Forelimb muscle (tissue), 1 donor: ENCODE data around the gene VRK2. TPM values are rescaled to one million over a fixed set of nuclear protein-coding genes. Genes with fewer than 3 reads are reported as not detected.
"Not testable (repeated sequence)": the region's sequence is repeated elsewhere in the genome, so short reads cannot be mapped to it uniquely, and the experiment has no call there.

Experiments
- DNase-seq: peaks from one replicate; pipeline ENCODE4 v3.0.0-alpha.2; 2013; ENCODE audit warnings: low read depth
- polyA plus RNA-seq: library from polyadenylated mRNA; unstranded; fragments of 120-200 nt; gene quantifications from one replicate; pipeline ENCODE4 v1.2.1, GENCODE V29; 2013; ENCODE audit not compliant: insufficient read length

Gene VRK2
- polyA plus RNA-seq, 1 donor = 13.1 TPM

GRCh38 chr2:58054264-58054663 lies 7.7 kb downstream of the VRK2 start:
- no peak for DNase-seq

GRCh38 chr2:58055033-58055786 lies 8.6 kb downstream of the VRK2 start:
- no peak for DNase-seq

GRCh38 chr2:58056192-58056916 lies 9.7 kb downstream of the VRK2 start:
- DNase-seq = no peak

- no peak for DNase-seq
These were observed 11.3 kb downstream of the VRK2 start for GRCh38 chr2:58057707-58058530.

- no peak for DNase-seq
These were observed 17.0 kb downstream of the VRK2 start for GRCh38 chr2:58063641-58064040.

GRCh38 chr2:58064086-58064485 lies 17.5 kb downstream of the VRK2 start:
- DNase-seq = no peak

DNA sequence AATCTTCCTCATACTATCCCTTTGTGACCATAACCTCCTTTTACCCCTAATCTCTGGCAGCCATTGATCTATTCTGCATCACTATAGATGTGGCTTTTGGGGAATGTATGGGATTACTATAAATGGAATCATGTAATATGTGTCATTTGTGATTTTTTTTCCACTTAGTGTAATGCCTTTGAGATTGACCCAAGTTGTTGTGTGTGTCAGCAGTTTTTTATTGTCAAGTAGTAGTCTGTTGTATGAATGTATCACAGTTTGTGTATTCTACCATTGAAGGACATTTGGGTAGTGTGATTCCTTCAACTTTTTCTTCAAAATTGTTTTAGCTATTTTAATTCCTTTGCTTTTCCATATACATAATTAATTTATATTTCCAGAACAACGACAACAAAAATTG lies 18.6 kb downstream of the VRK2 start:
- no peak for DNase-seq

DNA sequence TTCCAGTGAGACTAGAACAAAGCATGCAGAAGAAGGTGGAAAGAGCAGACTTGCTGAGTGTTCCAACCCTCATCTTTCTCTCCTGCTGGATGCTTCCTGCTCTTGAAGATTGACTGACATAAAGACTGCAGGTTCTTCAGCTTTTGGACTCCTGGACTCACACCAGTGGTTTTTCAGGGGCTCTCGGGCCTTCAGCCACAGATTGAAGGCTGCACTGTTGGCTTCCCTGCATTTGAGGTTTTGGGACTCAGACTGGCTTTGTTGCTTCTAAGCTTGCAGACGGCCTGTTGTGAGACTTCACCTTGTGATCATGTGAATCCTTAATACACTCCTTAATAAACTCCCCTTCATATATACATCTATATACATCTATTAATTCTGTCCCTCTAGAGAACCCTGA lies 20.4 kb downstream of the VRK2 start:
- no peak for DNase-seq

DNA sequence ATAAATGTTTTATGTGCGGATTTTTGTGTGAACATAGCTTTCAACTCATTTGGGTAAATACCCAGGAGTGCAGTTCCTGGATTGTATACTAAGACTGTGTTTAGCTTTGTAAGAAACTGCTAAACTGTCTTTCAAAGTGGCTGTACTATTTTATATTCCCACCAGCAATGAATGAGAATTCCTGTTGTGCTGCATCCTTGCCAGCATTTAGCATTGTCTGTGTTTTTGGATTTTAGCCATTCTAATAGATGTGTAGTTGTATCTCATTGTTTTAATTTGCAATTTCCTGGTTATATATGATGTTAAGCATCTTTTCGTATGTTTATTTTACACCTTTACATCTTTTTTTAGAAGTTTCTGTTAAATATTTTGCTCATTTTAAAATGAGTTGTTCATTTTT lies 24.2 kb downstream of the VRK2 start:
- DNase-seq = no peak

DNA sequence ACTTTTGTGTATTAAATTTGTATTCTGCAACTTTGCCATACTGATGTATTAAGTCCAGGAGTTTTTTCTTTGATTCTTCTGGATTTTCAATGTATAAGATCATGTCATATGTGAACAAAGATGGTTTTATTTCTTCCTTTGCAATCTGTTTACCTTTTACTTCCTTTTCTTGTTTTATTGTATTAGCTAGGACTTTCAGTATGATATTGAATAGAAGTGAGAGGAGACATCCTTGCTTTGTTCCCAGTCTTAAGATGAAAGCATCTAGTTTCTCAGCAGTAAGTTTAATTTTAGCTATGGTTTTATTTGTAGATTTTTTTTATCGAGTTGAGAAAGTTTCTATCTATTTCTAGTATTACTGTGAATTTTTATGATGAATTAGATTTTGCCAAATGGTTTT lies 25.5 kb downstream of the VRK2 start:
- DNase-seq = no peak

GRCh38 chr2:58073008-58073407 lies 26.4 kb downstream of the VRK2 start:
- DNase-seq = no peak

- DNase-seq = no peak
These were observed 27.1 kb downstream of the VRK2 start for GRCh38 chr2:58073751-58074150.

DNA sequence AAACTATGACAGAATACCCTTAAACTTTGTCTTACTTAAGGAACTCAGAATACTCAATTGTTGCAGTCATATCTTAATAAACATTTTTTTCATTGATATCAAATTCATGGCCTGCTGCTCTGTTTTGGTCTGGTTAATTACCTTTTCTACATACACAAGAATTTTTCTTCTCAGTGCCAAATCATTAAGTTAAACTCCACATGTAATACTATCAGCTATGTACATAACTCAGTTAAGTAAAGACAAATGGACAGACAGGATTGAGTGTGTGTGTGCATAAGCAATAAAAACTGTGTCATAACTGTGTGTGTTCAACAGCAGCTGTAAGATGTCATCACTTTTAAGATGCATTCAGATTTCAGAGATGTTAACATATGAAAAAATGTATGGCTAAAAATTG lies 34.4 kb downstream of the VRK2 start:
- DNase-seq = no peak

GRCh38 chr2:58089081-58089480 lies 42.5 kb downstream of the VRK2 start:
- DNase-seq = no peak

DNA sequence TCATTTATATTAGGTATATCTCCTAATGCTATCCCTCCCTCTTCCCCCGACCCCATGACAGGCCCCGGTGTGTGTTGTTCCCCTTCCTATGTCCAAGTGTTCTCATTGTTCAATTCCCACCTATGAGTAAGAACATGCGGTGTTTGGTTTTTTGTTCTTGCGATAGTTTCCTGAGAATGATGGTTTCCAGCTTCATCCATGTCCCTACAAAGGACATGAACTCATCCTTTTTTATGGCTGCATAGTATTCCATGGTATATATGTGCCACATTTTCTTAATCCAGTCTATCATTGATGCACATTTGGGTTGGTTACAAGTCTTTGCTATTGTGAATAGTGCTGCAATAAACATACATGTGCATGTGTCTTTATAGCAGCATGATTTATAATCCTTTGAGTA lies 46.2 kb downstream of the VRK2 start:
- not testable (repeated sequence) for DNase-seq

- DNase-seq = no peak
These were observed 50.4 kb downstream of the VRK2 start for GRCh38 chr2:58097025-58097424.

DNA sequence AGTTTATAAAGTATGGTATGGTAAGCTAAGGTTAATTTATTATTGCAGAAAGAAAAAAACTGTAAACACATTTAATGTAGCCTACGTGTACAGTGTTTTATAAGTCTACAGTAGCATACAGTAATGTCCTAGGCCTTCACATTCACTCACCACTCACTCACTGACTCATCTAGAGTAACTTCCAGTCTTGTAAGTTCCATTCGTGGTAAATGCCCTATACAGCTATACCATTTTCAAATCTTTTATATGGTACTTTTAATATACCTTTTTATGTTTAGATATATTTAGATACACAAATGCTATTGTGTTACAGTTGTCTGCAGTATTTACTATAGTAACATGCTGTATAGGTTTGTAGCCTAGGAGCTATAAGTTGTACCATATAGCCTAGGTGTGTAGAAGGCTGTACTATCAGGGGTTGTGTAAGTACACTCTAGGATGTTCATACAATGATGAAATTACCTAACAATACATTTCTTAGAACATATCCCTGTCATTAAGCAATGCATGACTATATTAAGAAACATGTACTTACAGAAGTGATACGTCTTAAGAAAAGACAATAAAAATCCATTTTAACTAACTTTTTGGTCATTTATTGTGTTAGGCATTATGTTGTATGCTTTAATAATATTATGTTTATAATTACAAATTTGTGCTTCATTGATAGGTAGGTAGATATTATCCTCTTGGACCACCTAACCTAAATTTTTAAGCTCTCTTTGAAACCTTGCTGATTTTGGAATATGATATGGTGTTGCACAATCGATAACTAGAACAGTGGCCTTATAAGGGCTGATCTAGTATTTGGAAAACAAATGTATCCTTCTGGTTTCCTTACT lies 51.9 kb downstream of the VRK2 start:
- no peak for DNase-seq

DNA sequence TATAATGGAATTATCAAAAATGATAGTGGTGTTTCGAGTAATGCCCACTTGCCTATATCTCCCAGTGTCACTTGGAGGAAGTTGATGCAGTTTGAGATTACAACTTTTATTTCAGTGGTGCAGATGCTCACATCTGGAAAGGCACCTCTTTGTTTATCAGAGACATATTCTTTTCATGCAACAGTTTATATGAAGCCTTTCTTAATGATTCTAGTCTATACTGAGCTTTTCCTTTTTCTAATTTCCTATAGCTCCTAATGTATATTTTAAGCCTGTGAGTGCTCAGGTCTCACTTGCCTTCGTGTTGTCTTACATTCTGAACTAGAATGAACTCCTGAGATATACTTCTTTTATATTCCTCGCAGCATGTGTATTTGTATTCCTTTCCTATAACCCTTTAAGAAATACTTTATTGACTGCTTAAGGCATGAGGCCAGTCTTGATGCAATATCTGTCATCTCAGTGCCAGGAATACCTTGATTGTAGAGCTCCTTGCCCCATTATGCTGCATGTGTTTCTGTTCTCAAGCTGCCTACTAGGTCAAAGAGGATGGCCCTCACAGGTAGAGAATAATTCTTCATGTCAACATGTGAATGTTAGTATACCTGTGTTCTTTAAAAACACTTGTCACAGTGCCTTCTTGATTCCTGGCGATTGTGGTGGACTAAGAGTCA lies 52.6 kb downstream of the VRK2 start:
- DNase-seq = no peak

GRCh38 chr2:58101500-58101899 lies 54.9 kb downstream of the VRK2 start:
- DNase-seq = no peak

- DNase-seq = no peak
These were observed 60.3 kb downstream of the VRK2 start for GRCh38 chr2:58106896-58107295.
